Gastrocnemius medialis (tissue), 4 donors: ENCODE data around the gene ABHD10.

ENCODE experiments used
- CTCF ChIP-seq, 5 experiments: fragments of 450-650 bp in 3 of 5; fragments of 200-600 bp in 2 of 5; sonication (generic) in 2 of 5; IDR thresholded peaks in 4 of 5; conservative IDR thresholded peaks in 1 of 5; 1 replicate in 4 of 5; 2 replicates in 1 of 5; pipeline ENCODE4 v1.5.1; 2016 to 2019; ENCODE audit warnings: antibody characterized with exemption in 5 of 5, mild to moderate bottlenecking in 3 of 5, moderate library complexity in 3 of 5
- POLR2A ChIP-seq, 2 donors: fragments of 450-650 bp; IDR thresholded peaks; one replicate each; pipeline ENCODE4 v1.6.1; 2017; ENCODE audit warnings: antibody characterized with exemption in 2 of 2, mild to moderate bottlenecking in 2 of 2, moderate library complexity in 2 of 2

GRCh38 chr3:112001526-112001925, 22.7 kb downstream of the ABHD10 start:
- TF ChIP-seq CTCF (IDR thresholded peaks at IDR 0.05 in 4 of 5, conservative IDR thresholded peaks at IDR 0.05 in 1 of 5) (no peak), POLR2A (IDR thresholded peaks at IDR 0.05) (no peak)
